T follicular helper cell (primary cell): Measurements from ENCODE around the gene CTIF.

Source experiments
- DNase-seq: peaks from one replicate; pipeline ENCODE4 v3.0.0-alpha.2; 2020; ENCODE audit warnings: low read depth

Gene CTIF

GRCh38 chr18:48682768-48683167, 143.9 kb downstream of the CTIF start:
- no peak for DNase-seq

- DNase-seq: no peak
These were observed 144.4 kb downstream of the CTIF start for GRCh38 chr18:48683197-48683596.

- DNase-seq: no peak
These were observed 144.8 kb downstream of the CTIF start for GRCh38 chr18:48683661-48684060.

- DNase-seq: no peak
These were observed 148.7 kb downstream of the CTIF start for GRCh38 chr18:48687346-48688042.

GRCh38 chr18:48688961-48689360, 150.1 kb downstream of the CTIF start:
- DNase-seq: no peak

- no peak for DNase-seq
These were observed 150.7 kb downstream of the CTIF start for GRCh38 chr18:48689548-48689947.

- no peak for DNase-seq
These were observed 151.7 kb downstream of the CTIF start for GRCh38 chr18:48690494-48690893.

- DNase-seq: no peak
These were observed 154.2 kb downstream of the CTIF start for GRCh38 chr18:48693006-48693405.

- no peak for DNase-seq
These were observed 154.9 kb downstream of the CTIF start for GRCh38 chr18:48693625-48694262.

GRCh38 chr18:48694295-48694694, 155.5 kb downstream of the CTIF start:
- DNase-seq: no peak

- DNase-seq: no peak
These were observed 156.8 kb downstream of the CTIF start for GRCh38 chr18:48695671-48696070.

- no peak for DNase-seq
These were observed 157.4 kb downstream of the CTIF start for GRCh38 chr18:48696218-48696617.

GRCh38 chr18:48697441-48697840, 158.6 kb downstream of the CTIF start:
- DNase-seq: no peak

GRCh38 chr18:48698707-48699106, 159.9 kb downstream of the CTIF start:
- DNase-seq: no peak

- no peak for DNase-seq
These were observed 160.9 kb downstream of the CTIF start for GRCh38 chr18:48699761-48700160.

GRCh38 chr18:48700446-48700845, 161.6 kb downstream of the CTIF start:
- DNase-seq: no peak

GRCh38 chr18:48702346-48703027, 163.7 kb downstream of the CTIF start:
- no peak for DNase-seq

- no peak for DNase-seq
These were observed 164.2 kb downstream of the CTIF start for GRCh38 chr18:48703028-48703386.

GRCh38 chr18:48703418-48703817, 164.6 kb downstream of the CTIF start:
- no peak for DNase-seq

GRCh38 chr18:48705043-48705442, 166.2 kb downstream of the CTIF start:
- DNase-seq: no peak

GRCh38 chr18:48705531-48705930, 166.7 kb downstream of the CTIF start:
- DNase-seq: no peak

GRCh38 chr18:48706731-48707130, 167.9 kb downstream of the CTIF start:
- DNase-seq: no peak

- no peak for DNase-seq
These were observed 168.9 kb downstream of the CTIF start for GRCh38 chr18:48707636-48708296.
